ENCODE data around the gene IDH1.

DNA sequence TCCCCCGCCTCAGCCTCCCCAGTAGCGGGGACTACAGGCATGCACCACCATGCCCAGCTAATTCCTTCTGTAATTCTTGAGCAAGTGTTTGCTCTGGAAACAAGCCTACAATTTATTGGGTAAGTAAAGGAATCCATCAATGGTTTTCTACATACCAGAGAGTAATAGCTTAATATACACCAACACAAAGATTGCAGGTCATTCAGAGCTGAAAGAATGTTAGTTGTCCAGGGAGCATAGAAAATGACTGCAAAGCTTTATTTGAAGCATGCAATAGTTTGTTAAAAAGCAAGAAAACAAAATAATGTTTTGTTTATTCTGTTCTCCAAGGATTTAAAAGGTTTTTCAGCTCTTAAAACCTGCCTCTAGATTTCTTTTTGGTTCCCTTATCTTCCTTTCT is 5.6 kb downstream of the IDH1 start:
- TF ChIP-seq POLR2A (IDR thresholded peaks at IDR 0.05) (no peak), CTCF (IDR thresholded peaks at IDR 0.05) (no peak)

Measured in tibial nerve (tissue), 3 donors.